H9 (cell line): Measurements from ENCODE around the gene EEF2KMT. TPM values are rescaled to one million over a fixed set of nuclear protein-coding genes. Genes with fewer than 3 reads are reported as not detected.
"Not testable (repeated sequence)": the region's sequence is repeated elsewhere in the genome, so short reads cannot be mapped to it uniquely, and the experiment has no call there.

ENCODE experiments used
- DNase-seq: peaks from one replicate; pipeline ENCODE4 v3.0.0-alpha.2; 2017
- H2AFZ ChIP-seq: one replicate; pipeline ENCODE4 v1.6.1; 2013; ENCODE audit warnings: mild to moderate bottlenecking, low read length, control low read depth, moderate library complexity
- H2AK5ac ChIP-seq: 2 replicates; pipeline ENCODE4 v1.6.1; 2013; ENCODE audit warnings: low read length, control low read depth, mixed read lengths; ENCODE audit not compliant: insufficient read length
- H2BK120ac ChIP-seq: one replicate; pipeline ENCODE4 v1.6.1; 2013; ENCODE audit warnings: low read depth, mild to moderate bottlenecking, low read length, control low read depth, inconsistent platforms; ENCODE audit not compliant: poor library complexity, severe bottlenecking
- H2BK12ac ChIP-seq: 2 replicates; pipeline ENCODE4 v1.6.1; 2013; ENCODE audit warnings: low read length, control low read depth, mixed read lengths, low read depth; ENCODE audit not compliant: insufficient read length
- H2BK15ac ChIP-seq: 2 replicates; pipeline ENCODE4 v1.6.1; 2013; ENCODE audit warnings: low read depth, low read length, control low read depth
- H2BK20ac ChIP-seq: one replicate; pipeline ENCODE4 v1.6.1; 2013; ENCODE audit warnings: low read depth, mild to moderate bottlenecking, low read length, control low read depth, inconsistent platforms; ENCODE audit not compliant: poor library complexity, severe bottlenecking
- H2BK5ac ChIP-seq: 2 replicates; pipeline ENCODE4 v1.6.1; 2013; ENCODE audit warnings: low read length, control low read depth, mixed read lengths; ENCODE audit not compliant: insufficient read length
- H3K14ac ChIP-seq: 2 replicates; pipeline ENCODE4 v1.6.1; 2013; ENCODE audit warnings: low read length, control low read depth; ENCODE audit not compliant: insufficient read depth
- H3K18ac ChIP-seq: 2 replicates; pipeline ENCODE4 v1.6.1; 2013; ENCODE audit warnings: low read depth, mild to moderate bottlenecking, mixed read lengths, low read length, control low read depth; ENCODE audit not compliant: insufficient read length
- H3K23ac ChIP-seq: 2 replicates; pipeline ENCODE4 v1.6.1; 2013; ENCODE audit warnings: low read length, control low read depth, mixed read lengths, low read depth; ENCODE audit not compliant: insufficient read length
- H3K23me2 ChIP-seq: 2 replicates; pipeline ENCODE4 v1.6.1; 2013; ENCODE audit warnings: low read depth, mild to moderate bottlenecking, mixed read lengths, low read length, control low read depth; ENCODE audit not compliant: insufficient read length, poor library complexity, severe bottlenecking
- H3K27ac ChIP-seq: 2 replicates; pipeline ENCODE4 v1.5.1; 2013; ENCODE audit warnings: low read length, control low read depth, mixed read lengths, low read depth; ENCODE audit not compliant: insufficient read length
- H3K27me3 ChIP-seq: 2 replicates; pipeline ENCODE4 v1.6.1; 2013; ENCODE audit warnings: low read length, control low read depth, inconsistent platforms; ENCODE audit not compliant: insufficient read depth
- H3K4ac ChIP-seq: 2 replicates; pipeline ENCODE4 v1.6.1; 2013; ENCODE audit warnings: low read depth, mild to moderate bottlenecking, control low read depth, inconsistent platforms, low read length, moderate library complexity
- H3K4me1 ChIP-seq: 2 replicates; pipeline ENCODE4 v1.6.1; 2013; ENCODE audit warnings: low read length, control low read depth, inconsistent platforms; ENCODE audit not compliant: insufficient read depth
- H3K4me2 ChIP-seq: 2 replicates; pipeline ENCODE4 v1.6.1; 2013; ENCODE audit warnings: low read length, control low read depth, mixed read lengths; ENCODE audit not compliant: insufficient read length, insufficient read depth
- H3K56ac ChIP-seq: 2 replicates; pipeline ENCODE4 v1.6.1; 2013; ENCODE audit warnings: low read depth, mild to moderate bottlenecking, mixed read lengths, low read length, control low read depth; ENCODE audit not compliant: insufficient read length
- H3K79me1 ChIP-seq: 2 replicates; pipeline ENCODE4 v1.6.1; 2013; ENCODE audit warnings: low read depth, mild to moderate bottlenecking, moderate library complexity, low read length, control low read depth, inconsistent platforms; ENCODE audit not compliant: insufficient read depth, poor library complexity, severe bottlenecking
- H3K79me2 ChIP-seq: 2 replicates; pipeline ENCODE4 v1.6.1; 2013; ENCODE audit warnings: low read length, control low read depth, inconsistent platforms; ENCODE audit not compliant: insufficient read depth
- H3K9ac ChIP-seq: 2 replicates; pipeline ENCODE4 v1.6.1; 2013; ENCODE audit warnings: low read length, control low read depth, mixed read lengths; ENCODE audit not compliant: insufficient read length; ENCODE audit errors: extremely low read depth
- H3K9me3 ChIP-seq: one replicate; pipeline ENCODE4 v1.6.1; 2013; ENCODE audit warnings: low read depth, low read length, inconsistent platforms; ENCODE audit not compliant: control insufficient read depth
- H3T11ph ChIP-seq: one replicate; pipeline ENCODE4 v1.6.1; 2013; ENCODE audit warnings: mild to moderate bottlenecking, low read length, control low read depth, inconsistent platforms
- H4K20me1 ChIP-seq: one replicate; pipeline ENCODE4 v1.6.1; 2013; ENCODE audit not compliant: control insufficient read depth, insufficient read length, insufficient read depth
- H4K5ac ChIP-seq: 2 replicates; pipeline ENCODE4 v1.6.1; 2013; ENCODE audit warnings: low read depth, mild to moderate bottlenecking, mixed read lengths, low read length, control low read depth; ENCODE audit not compliant: insufficient read length
- H4K8ac ChIP-seq: replicated peaks from 2 replicates; pipeline ENCODE4 v1.6.1; 2013; ENCODE audit warnings: low read length, control low read depth, mixed read lengths, low read depth; ENCODE audit not compliant: insufficient read length
- H4K91ac ChIP-seq: 2 replicates; pipeline ENCODE4 v1.6.1; 2013; ENCODE audit warnings: low read depth, mild to moderate bottlenecking, moderate library complexity, mixed read lengths, low read length, control low read depth; ENCODE audit not compliant: insufficient read length
- H3K27ac Mint-ChIP-seq, 3 experiments: 2 replicates in 2 of 3; 3 replicates in 1 of 3; pipeline ENCODE4 v1.8.0; 2020 to 2021; ENCODE audit warnings: mixed read lengths in 3 of 3, mild to moderate bottlenecking in 1 of 3, moderate library complexity in 1 of 3
- H3K27me3 Mint-ChIP-seq: 2 replicates; pipeline ENCODE4 v1.8.0; 2021; ENCODE audit warnings: low read depth, mild to moderate bottlenecking, moderate library complexity, mixed read lengths
- H3K36me3 Mint-ChIP-seq, 3 experiments: 2 replicates in 2 of 3; 3 replicates in 1 of 3; pipeline ENCODE4 v1.8.0; 2020 to 2021; ENCODE audit warnings: low read depth in 3 of 3, mixed read lengths in 3 of 3; ENCODE audit not compliant: insufficient read depth in 1 of 3
- H3K4me1 Mint-ChIP-seq, 2 experiments: 2 replicates each; pipeline ENCODE4 v1.8.0; 2020; ENCODE audit warnings: mixed read lengths in 2 of 2
- H3K4me3 Mint-ChIP-seq, 2 experiments: 2 replicates in 1 of 2; 3 replicates in 1 of 2; pipeline ENCODE4 v1.8.0; 2020 to 2021; ENCODE audit warnings: mild to moderate bottlenecking in 2 of 2, mixed read lengths in 2 of 2, moderate library complexity in 1 of 2
- H3K9me3 Mint-ChIP-seq, 2 experiments: 2 replicates in 1 of 2; 3 replicates in 1 of 2; pipeline ENCODE4 v1.8.0; 2020; ENCODE audit warnings: mild to moderate bottlenecking in 2 of 2, mixed read lengths in 2 of 2, moderate library complexity in 1 of 2
- WGBS: extraction: QIAGEN DNeasy Blood & Tissue Kit; methylation state at CpG from one replicate; pipeline ENCODE4 v1.1.7; 2013; ENCODE audit warnings: missing lambda C conversion rate, low lambda C conversion rate, mixed read lengths; ENCODE audit not compliant: insufficient read length; ENCODE audit errors: extremely low coverage; 5-methylcytosine and 5-hydroxymethylcytosine counted together
- total RNA-seq: library from RNA; stranded (reverse); gene quantifications from 2 replicates; pipeline ENCODE4 v1.2.1, GENCODE V29; 2021
- TF ChIP-seq, protein P1 (sequence below): fragments of 200-600 bp; sonication (generic); conservative IDR thresholded peaks from 3 replicates; pipeline ENCODE4 v1.8.0; 2021; ENCODE audit warnings: antibody characterized with exemption, mild to moderate bottlenecking

The EEF2KMT gene
- total RNA-seq, 1 experiment from 2014 or later: 16.4 TPM

DNA sequence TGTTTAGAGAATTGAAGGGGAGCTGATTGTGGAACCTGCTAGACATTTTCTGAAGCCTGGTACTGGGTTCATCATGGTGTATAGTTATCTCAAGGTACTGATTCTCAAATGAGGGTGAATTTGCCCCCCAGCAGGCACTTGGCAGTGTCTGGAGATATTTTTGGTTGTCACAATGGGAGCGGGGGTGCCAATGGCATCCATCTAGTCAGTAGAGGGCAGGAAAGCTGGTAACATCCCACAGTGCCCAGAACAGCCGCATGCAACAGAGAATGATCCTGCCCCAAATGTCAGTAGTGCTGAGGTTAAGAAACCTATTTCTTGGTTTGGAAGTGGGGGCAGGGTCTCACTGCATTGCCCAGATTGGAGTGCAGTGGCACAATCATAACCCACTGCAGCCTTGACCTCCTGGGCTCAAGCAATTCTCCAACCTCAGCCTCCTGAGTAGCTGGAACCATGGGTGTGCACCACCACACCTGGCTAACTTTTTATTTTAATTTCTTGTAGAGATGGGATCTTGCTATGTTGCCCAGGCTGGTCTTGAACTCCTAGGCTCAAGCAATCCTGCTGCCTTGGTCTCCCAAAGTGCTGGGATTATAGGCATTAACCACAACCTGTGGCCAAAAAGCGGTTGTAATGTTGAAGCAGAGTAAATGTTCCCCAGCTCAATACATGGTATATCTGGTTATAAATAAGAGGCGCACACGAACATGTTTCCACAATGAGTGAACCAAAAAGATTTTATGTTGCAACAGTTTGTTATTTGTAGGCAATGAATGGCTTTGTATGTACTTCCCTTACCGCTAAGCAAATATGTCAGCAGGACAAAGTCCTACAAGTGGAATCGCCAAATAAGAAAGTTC is 46.4 kb upstream of the EEF2KMT start:
- peaks cover 0 to 2% (median 0%) of the 10 kb centered on the region in 3 experiments; a peak in 3 of 7 replicates for H3K36me3 Mint-ChIP-seq
- DNase-seq: no peak
- H3K4me3 Mint-ChIP-seq: no peak overlapping the region
- no peaks in the 10 kb centered on the region for H3K79me2 ChIP-seq
- no peak overlapping the region for H2BK120ac ChIP-seq
- no peak overlapping the region for H3K27ac Mint-ChIP-seq
- H2AK5ac ChIP-seq: no peak overlapping the region
- H3K23me2 ChIP-seq: no peaks in the 10 kb centered on the region
- H2BK20ac ChIP-seq: no peak overlapping the region
- WGBS: no CpG with 5 or more reads among the region's 7 CpGs
- no peak overlapping the region for H3K4ac ChIP-seq
- H3K9me3 ChIP-seq: no peaks in the 10 kb centered on the region
- H3K23ac ChIP-seq: no peak overlapping the region
- no peak overlapping the region for H2BK15ac ChIP-seq
- no peaks in the 10 kb centered on the region; a peak in 2 of 5 replicates for H3K9me3 Mint-ChIP-seq
- H3K56ac ChIP-seq: no peak overlapping the region
- H4K20me1 ChIP-seq: no peaks in the 10 kb centered on the region
- no peak overlapping the region for H4K91ac ChIP-seq
- H3K9ac ChIP-seq: no peak overlapping the region
- H3K27ac ChIP-seq: no peak overlapping the region
- TF ChIP-seq, protein P1, sequence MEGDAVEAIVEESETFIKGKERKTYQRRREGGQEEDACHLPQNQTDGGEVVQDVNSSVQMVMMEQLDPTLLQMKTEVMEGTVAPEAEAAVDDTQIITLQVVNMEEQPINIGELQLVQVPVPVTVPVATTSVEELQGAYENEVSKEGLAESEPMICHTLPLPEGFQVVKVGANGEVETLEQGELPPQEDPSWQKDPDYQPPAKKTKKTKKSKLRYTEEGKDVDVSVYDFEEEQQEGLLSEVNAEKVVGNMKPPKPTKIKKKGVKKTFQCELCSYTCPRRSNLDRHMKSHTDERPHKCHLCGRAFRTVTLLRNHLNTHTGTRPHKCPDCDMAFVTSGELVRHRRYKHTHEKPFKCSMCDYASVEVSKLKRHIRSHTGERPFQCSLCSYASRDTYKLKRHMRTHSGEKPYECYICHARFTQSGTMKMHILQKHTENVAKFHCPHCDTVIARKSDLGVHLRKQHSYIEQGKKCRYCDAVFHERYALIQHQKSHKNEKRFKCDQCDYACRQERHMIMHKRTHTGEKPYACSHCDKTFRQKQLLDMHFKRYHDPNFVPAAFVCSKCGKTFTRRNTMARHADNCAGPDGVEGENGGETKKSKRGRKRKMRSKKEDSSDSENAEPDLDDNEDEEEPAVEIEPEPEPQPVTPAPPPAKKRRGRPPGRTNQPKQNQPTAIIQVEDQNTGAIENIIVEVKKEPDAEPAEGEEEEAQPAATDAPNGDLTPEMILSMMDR: no peak
- H3K14ac ChIP-seq: no peak overlapping the region
- no peak overlapping the region for H2BK5ac ChIP-seq
- peaks cover 14 to 16% of the 10 kb centered on the region in 2 experiments for H3K4me1 Mint-ChIP-seq
- H3K4me2 ChIP-seq: no peak overlapping the region
- H3T11ph ChIP-seq: no peak overlapping the region
- no peaks in the 10 kb centered on the region for H3K79me1 ChIP-seq
- no peak overlapping the region for H2AFZ ChIP-seq
- no peak overlapping the region for H4K8ac ChIP-seq
- no peaks in the 10 kb centered on the region for H3K27me3 ChIP-seq
- H3K4me1 ChIP-seq: no peaks in the 10 kb centered on the region
- H4K5ac ChIP-seq: no peak overlapping the region
- no peak overlapping the region for H2BK12ac ChIP-seq
- no peak overlapping the region for H3K18ac ChIP-seq
- peaks cover 2% of the 10 kb centered on the region for H3K27me3 Mint-ChIP-seq

DNA sequence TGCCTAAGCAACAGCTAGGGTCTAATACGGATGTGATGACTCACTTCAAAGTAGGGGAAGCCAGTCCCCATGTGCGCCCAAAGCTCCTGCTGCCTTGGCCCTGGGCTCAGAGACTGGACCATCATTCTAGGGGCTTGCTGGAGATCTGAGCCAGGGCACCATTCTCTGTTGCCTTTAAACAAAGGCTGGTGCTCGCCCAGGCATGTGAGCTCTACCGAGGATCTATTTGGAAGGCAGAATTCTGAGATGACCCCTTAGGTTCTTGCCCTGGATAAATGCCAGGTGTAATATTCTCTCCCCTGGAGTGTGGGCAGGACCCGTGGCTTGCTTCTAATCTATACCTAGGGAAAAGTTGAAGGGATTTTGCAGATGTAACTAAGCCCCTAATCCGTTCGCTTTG is 42.6 kb upstream of the EEF2KMT start:
- H3K27me3 ChIP-seq, H2BK5ac ChIP-seq, H2BK15ac ChIP-seq, H3K27ac ChIP-seq, H3K4me1 ChIP-seq, H4K20me1 ChIP-seq, H3K23ac ChIP-seq, H3K27ac Mint-ChIP-seq, H2AK5ac ChIP-seq, H3K79me1 ChIP-seq, H3K18ac ChIP-seq, H3T11ph ChIP-seq, H3K79me2 ChIP-seq, H3K4me2 ChIP-seq, H3K27me3 Mint-ChIP-seq, H3K36me3 Mint-ChIP-seq, H4K8ac ChIP-seq, H3K23me2 ChIP-seq, H2BK20ac ChIP-seq, H2AFZ ChIP-seq, H3K4me3 Mint-ChIP-seq, H3K9me3 ChIP-seq, H2BK12ac ChIP-seq, H4K91ac ChIP-seq, H2BK120ac ChIP-seq, H3K56ac ChIP-seq, H4K5ac ChIP-seq, H3K4ac ChIP-seq, H3K9ac ChIP-seq, H3K14ac ChIP-seq, H3K9me3 Mint-ChIP-seq, DNase-seq: not testable (repeated sequence)
- no CpG with 5 or more reads among the region's 7 CpGs for WGBS
- peaks cover 30 to 39% of the 10 kb centered on the region in 2 experiments for H3K4me1 Mint-ChIP-seq
